Prostate gland (tissue), 2 donors: ENCODE data around the gene ITPR1.

Experiments used
- POLR2AphosphoS5 ChIP-seq: sonication (generic); formaldehyde crosslinking; IDR thresholded peaks from one replicate; pipeline ENCODE4 v1.6.1; 2017; ENCODE audit warnings: antibody characterized with exemption
- TF ChIP-seq, protein P1 (sequence below), 4 experiments: fragments of 200-600 bp in 2 of 4; fragments of 450-650 bp in 2 of 4; sonication (generic) in 2 of 4; IDR thresholded peaks; 1 replicate in 3 of 4; 2 replicates in 1 of 4; pipeline ENCODE4 v1.5.1; 2016 to 2019; ENCODE audit warnings: antibody characterized with exemption in 4 of 4, mild to moderate bottlenecking in 2 of 4, moderate library complexity in 2 of 4

DNA sequence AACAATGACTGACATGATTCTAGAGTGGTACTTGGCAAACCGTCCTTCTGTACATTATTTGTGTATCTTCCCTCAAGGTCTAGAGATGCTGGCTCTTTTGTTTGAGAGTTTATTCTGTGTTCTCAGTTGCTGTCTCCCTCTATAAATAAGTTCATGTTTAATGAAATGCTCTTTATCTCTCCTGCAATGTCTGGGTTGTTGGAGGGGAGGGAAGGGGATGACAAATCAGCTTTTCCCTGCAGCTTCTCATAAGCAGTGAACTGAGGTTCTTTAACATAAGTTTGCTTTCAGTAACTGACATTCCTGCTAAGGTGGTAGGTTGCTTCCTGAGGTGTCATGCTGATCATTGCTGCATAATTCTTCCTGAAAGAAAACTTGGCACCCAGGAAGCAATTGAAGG lies 21.8 kb downstream of the ITPR1 start:
- TF ChIP-seq, protein P1, sequence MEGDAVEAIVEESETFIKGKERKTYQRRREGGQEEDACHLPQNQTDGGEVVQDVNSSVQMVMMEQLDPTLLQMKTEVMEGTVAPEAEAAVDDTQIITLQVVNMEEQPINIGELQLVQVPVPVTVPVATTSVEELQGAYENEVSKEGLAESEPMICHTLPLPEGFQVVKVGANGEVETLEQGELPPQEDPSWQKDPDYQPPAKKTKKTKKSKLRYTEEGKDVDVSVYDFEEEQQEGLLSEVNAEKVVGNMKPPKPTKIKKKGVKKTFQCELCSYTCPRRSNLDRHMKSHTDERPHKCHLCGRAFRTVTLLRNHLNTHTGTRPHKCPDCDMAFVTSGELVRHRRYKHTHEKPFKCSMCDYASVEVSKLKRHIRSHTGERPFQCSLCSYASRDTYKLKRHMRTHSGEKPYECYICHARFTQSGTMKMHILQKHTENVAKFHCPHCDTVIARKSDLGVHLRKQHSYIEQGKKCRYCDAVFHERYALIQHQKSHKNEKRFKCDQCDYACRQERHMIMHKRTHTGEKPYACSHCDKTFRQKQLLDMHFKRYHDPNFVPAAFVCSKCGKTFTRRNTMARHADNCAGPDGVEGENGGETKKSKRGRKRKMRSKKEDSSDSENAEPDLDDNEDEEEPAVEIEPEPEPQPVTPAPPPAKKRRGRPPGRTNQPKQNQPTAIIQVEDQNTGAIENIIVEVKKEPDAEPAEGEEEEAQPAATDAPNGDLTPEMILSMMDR (IDR thresholded peaks at IDR 0.05): no peak
- no peak for TF ChIP-seq POLR2AphosphoS5
